IgD-negative memory B cell (primary cell): ENCODE measurements around the gene BRSK1. TPM values are rescaled to one million over a fixed set of nuclear protein-coding genes. Genes with fewer than 3 reads are reported as not detected.

Source experiments
- H3K27ac Mint-ChIP-seq, 3 donors: one replicate each; pipeline ENCODE4 v1.8.0; 2020 to 2022; ENCODE audit warnings: mild to moderate bottlenecking in 3 of 3, mixed read lengths in 3 of 3, moderate library complexity in 1 of 3
- H3K27me3 Mint-ChIP-seq: one replicate; pipeline ENCODE4 v1.8.0; 2021; ENCODE audit warnings: mixed read lengths
- H3K36me3 Mint-ChIP-seq: one replicate; pipeline ENCODE4 v1.8.0; 2020; ENCODE audit warnings: mild to moderate bottlenecking, mixed read lengths
- H3K4me1 Mint-ChIP-seq, 3 donors: one replicate each; pipeline ENCODE4 v1.8.0; 2020 to 2022; ENCODE audit warnings: mixed read lengths in 3 of 3, mild to moderate bottlenecking in 1 of 3
- H3K4me3 Mint-ChIP-seq, 4 donors: one replicate each; pipeline ENCODE4 v1.8.0; 2020 to 2022; ENCODE audit warnings: mild to moderate bottlenecking in 4 of 4, mixed read lengths in 4 of 4, moderate library complexity in 3 of 4
- H3K9me3 Mint-ChIP-seq, 3 donors: one replicate each; pipeline ENCODE4 v1.8.0; 2020 to 2021; ENCODE audit warnings: mixed read lengths in 3 of 3, mild to moderate bottlenecking in 1 of 3
- polyA plus RNA-seq: library from polyadenylated mRNA; unstranded; fragments of 300-500 nt; fragmentation: Illumina TruSeq; gene quantifications from one replicate; pipeline ENCODE4 v1.2.3, GENCODE V29; 2021

Gene BRSK1
- polyA plus RNA-seq, 1 donor from 2014 or later, result 0.34 TPM

- peaks cover 0 to 2% (median 0%) of the 10 kb centered on the region in 3 donors for H3K9me3 Mint-ChIP-seq
- H3K27me3 Mint-ChIP-seq, result peaks cover 3% of the 10 kb centered on the region
- H3K36me3 Mint-ChIP-seq, result no peaks in the 10 kb centered on the region
- H3K4me1 Mint-ChIP-seq, result peaks cover 8 to 13% (median 9%) of the 10 kb centered on the region in 3 donors
- H3K27ac Mint-ChIP-seq, result peak overlapping the region; percentile 29 to 92 (median 85)
- peak overlapping the region; percentile 73 to 90 (median 84) for H3K4me3 Mint-ChIP-seq
Measured at GRCh38 chr19:55301459-55302317, 17.9 kb downstream of the BRSK1 start.

- peaks cover 8 to 13% (median 9%) of the 10 kb centered on the region in 3 donors for H3K4me1 Mint-ChIP-seq
- H3K4me3 Mint-ChIP-seq, result peak overlapping the region; percentile 73 to 90 (median 84)
- H3K27me3 Mint-ChIP-seq, result peaks cover 3% of the 10 kb centered on the region
- peaks cover 0 to 2% (median 0%) of the 10 kb centered on the region in 3 donors for H3K9me3 Mint-ChIP-seq
- H3K36me3 Mint-ChIP-seq, result no peaks in the 10 kb centered on the region
- peak overlapping the region in 2 of 3 donors; percentile 85 to 92 for H3K27ac Mint-ChIP-seq
Measured at GRCh38 chr19:55302318-55302703, 18.5 kb downstream of the BRSK1 start.

GRCh38 chr19:55303477-55303876, 19.7 kb downstream of the BRSK1 start:
- Mint-ChIP-seq H3K36me3 (no peaks in the 10 kb centered on the region), H3K9me3 (peaks cover 0 to 2% (median 0%) of the 10 kb centered on the region in 3 donors), H3K27me3 (peaks cover 3% of the 10 kb centered on the region), H3K27ac (no peak overlapping the region), H3K4me1 (peaks cover 8 to 11% (median 9%) of the 10 kb centered on the region in 3 donors), H3K4me3 (peak overlapping the region in 1 of 4 donors; percentile 38)

DNA sequence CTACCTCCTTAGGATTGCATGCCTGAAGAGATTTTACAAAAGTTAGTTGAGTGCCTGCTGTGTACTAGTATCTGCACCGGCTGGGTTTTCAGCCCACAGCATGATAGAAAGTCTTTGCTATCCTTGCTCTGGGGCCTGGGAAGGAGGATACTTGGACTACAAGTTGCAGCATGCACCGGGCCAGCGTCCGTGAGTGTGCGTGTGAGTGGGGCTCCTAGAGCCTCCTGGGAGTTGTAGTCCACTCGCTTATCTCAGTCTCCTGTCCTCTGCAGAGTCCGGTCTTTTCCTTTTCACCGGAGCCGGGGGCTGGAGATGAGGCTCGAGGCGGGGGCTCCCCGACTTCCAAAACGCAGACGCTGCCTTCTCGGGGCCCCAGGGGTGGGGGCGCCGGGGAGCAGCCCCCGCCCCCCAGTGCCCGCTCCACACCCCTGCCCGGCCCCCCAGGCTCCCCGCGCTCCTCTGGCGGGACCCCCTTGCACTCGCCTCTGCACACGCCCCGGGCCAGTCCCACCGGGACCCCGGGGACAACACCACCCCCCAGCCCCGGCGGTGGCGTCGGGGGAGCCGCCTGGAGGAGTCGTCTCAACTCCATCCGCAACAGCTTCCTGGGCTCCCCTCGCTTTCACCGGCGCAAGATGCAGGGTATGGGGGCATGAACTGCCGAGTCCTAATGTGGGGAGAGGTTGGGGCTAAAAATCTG, 20.6 kb downstream of the BRSK1 start:
- Mint-ChIP-seq H3K27me3 (peaks cover 3% of the 10 kb centered on the region), H3K27ac (no peak overlapping the region), H3K4me3 (no peak overlapping the region), H3K36me3 (no peaks in the 10 kb centered on the region), H3K9me3 (peaks cover 0 to 2% (median 0%) of the 10 kb centered on the region in 3 donors), H3K4me1 (peaks cover 7 to 8% (median 8%) of the 10 kb centered on the region in 3 donors)

GRCh38 chr19:55304980-55305379, 21.2 kb downstream of the BRSK1 start:
- peak overlapping the region in 1 of 4 donors; percentile 46 for H3K4me3 Mint-ChIP-seq
- H3K36me3 Mint-ChIP-seq, result no peaks in the 10 kb centered on the region
- peaks cover 0 to 2% (median 0%) of the 10 kb centered on the region in 3 donors for H3K9me3 Mint-ChIP-seq
- peak overlapping the region in 1 of 3 donors; percentile 66 for H3K27ac Mint-ChIP-seq
- peaks cover 7 to 8% (median 8%) of the 10 kb centered on the region in 3 donors for H3K4me1 Mint-ChIP-seq
- H3K27me3 Mint-ChIP-seq, result peaks cover 3% of the 10 kb centered on the region

DNA sequence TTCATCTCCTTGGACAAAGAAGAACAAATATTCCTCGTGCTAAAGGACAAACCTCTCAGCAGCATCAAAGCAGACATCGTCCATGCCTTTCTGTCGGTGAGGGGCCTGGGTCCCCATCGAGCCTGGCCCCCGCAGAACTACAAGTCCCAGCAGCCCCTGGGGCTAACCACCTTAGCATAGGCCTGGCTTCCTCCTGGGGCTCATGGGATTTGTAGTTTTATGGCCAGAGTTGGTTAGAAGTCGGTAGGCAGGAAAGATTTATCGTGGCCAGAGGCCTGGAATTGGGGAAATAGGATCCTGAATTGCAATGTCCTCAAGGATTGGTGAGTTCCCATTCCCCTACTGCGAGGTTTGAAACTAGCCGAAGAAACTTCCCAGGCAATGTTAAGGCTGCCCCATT, 21.7 kb downstream of the BRSK1 start:
- Mint-ChIP-seq H3K9me3 (peaks cover 0 to 2% (median 0%) of the 10 kb centered on the region in 3 donors), H3K4me3 (peak overlapping the region in 3 of 4 donors; percentile 46 to 68 (median 55)), H3K36me3 (no peaks in the 10 kb centered on the region), H3K27me3 (peaks cover 3% of the 10 kb centered on the region), H3K27ac (peak overlapping the region in 2 of 3 donors; percentile 65 to 66), H3K4me1 (peaks cover 8% of the 10 kb centered on the region in 3 donors)

GRCh38 chr19:55305983-55306562, 22.3 kb downstream of the BRSK1 start:
- H3K36me3 Mint-ChIP-seq, result no peaks in the 10 kb centered on the region
- no peak overlapping the region for H3K4me3 Mint-ChIP-seq
- H3K27ac Mint-ChIP-seq, result peak overlapping the region in 2 of 3 donors; percentile 65 to 66
- H3K27me3 Mint-ChIP-seq, result peaks cover 3% of the 10 kb centered on the region
- peaks cover 0 to 2% (median 0%) of the 10 kb centered on the region in 3 donors for H3K9me3 Mint-ChIP-seq
- peaks cover 8% of the 10 kb centered on the region in 3 donors for H3K4me1 Mint-ChIP-seq

GRCh38 chr19:55306712-55307111, 22.9 kb downstream of the BRSK1 start:
- peaks cover 2% of the 10 kb centered on the region for H3K27me3 Mint-ChIP-seq
- H3K36me3 Mint-ChIP-seq, result no peaks in the 10 kb centered on the region
- H3K4me1 Mint-ChIP-seq, result peaks cover 6 to 8% (median 6%) of the 10 kb centered on the region in 3 donors
- peak overlapping the region in 1 of 4 donors; percentile 34 for H3K4me3 Mint-ChIP-seq
- H3K27ac Mint-ChIP-seq, result no peak overlapping the region
- peaks cover 0 to 2% (median 0%) of the 10 kb centered on the region in 3 donors for H3K9me3 Mint-ChIP-seq

GRCh38 chr19:55308281-55308680, 24.5 kb downstream of the BRSK1 start:
- H3K4me1 Mint-ChIP-seq, result peaks cover 2 to 4% (median 3%) of the 10 kb centered on the region in 3 donors
- no peak overlapping the region for H3K27ac Mint-ChIP-seq
- peaks cover 0 to 2% (median 0%) of the 10 kb centered on the region in 3 donors for H3K9me3 Mint-ChIP-seq
- H3K4me3 Mint-ChIP-seq, result no peak overlapping the region
- H3K27me3 Mint-ChIP-seq, result peaks cover 1% of the 10 kb centered on the region
- no peaks in the 10 kb centered on the region for H3K36me3 Mint-ChIP-seq

DNA sequence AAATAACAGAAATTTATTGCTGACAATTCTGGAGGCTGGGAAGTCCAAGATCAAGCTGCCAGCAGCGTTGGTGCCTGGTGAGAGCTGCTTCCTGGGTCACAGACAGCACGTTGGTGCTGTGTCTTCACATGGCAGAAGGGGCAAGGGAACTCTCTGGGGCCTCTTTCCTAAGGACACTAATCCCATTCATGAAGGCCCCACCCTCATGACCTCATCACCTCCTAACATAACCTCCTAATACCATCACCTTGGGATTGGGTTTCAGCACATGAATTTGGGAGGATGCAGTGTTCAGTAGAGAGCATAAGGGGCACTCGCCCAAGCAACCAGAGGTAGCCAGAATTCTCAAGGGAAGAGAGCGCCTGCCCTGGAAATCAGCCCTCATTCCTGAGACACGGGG, 25.7 kb downstream of the BRSK1 start:
- peaks cover 1% of the 10 kb centered on the region for H3K27me3 Mint-ChIP-seq
- no peak overlapping the region for H3K27ac Mint-ChIP-seq
- no peaks in the 10 kb centered on the region for H3K36me3 Mint-ChIP-seq
- peaks cover 0 to 2% (median 0%) of the 10 kb centered on the region in 3 donors for H3K9me3 Mint-ChIP-seq
- H3K4me3 Mint-ChIP-seq, result no peak overlapping the region
- H3K4me1 Mint-ChIP-seq, result peaks cover 2 to 4% (median 3%) of the 10 kb centered on the region in 3 donors

DNA sequence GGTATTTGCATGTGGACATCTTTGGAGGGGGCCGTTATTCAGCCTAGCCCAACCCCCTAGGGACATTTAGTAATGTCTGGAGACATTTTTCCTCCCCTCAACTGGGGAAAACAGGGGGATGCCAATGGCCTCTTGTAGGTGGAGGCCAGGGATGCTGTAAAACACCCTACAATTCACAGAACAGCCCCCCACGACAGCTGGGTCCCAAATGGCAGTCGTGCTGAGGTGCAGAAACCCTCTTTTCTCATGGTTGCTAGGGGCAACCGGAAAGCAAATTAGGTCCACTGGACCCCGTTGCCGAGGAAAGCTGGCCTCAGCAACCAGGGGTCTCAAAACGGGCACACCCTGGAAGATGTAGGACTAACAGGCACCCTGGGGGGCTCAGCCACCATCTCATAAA, 26.7 kb downstream of the BRSK1 start:
- peaks cover 1% of the 10 kb centered on the region for H3K27me3 Mint-ChIP-seq
- peaks cover 0 to 2% (median under 1%) of the 10 kb centered on the region in 3 donors for H3K4me1 Mint-ChIP-seq
- H3K36me3 Mint-ChIP-seq, result no peaks in the 10 kb centered on the region
- no peaks in the 10 kb centered on the region for H3K9me3 Mint-ChIP-seq
- H3K27ac Mint-ChIP-seq, result peak overlapping the region in 1 of 3 donors; percentile 88
- H3K4me3 Mint-ChIP-seq, result no peak overlapping the region

DNA sequence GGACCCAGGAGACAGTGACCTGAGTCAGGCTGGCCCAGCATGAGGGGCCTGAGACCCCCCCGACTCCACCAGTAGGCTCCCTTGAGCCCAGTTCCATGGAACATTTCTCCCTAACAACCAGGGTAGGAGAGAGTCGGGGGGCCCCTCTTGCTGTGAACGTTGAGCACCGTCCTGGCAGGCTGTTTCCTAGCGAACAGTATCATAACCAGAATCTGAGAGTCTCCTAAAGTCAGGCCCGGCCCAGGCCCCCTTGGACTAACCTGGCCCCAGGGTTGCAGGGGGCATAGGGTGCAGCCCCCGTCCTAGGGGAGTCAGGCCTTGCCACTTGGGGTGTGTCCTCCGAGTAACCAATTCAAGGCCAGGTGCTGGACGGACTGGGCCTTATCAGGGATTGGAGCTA, 27.6 kb downstream of the BRSK1 start:
- no peak overlapping the region for H3K4me3 Mint-ChIP-seq
- no peak overlapping the region for H3K27ac Mint-ChIP-seq
- H3K4me1 Mint-ChIP-seq, result peaks cover 0 to 2% (median 0%) of the 10 kb centered on the region in 3 donors
- H3K36me3 Mint-ChIP-seq, result no peaks in the 10 kb centered on the region
- H3K9me3 Mint-ChIP-seq, result no peaks in the 10 kb centered on the region
- H3K27me3 Mint-ChIP-seq, result peaks cover 1% of the 10 kb centered on the region

DNA sequence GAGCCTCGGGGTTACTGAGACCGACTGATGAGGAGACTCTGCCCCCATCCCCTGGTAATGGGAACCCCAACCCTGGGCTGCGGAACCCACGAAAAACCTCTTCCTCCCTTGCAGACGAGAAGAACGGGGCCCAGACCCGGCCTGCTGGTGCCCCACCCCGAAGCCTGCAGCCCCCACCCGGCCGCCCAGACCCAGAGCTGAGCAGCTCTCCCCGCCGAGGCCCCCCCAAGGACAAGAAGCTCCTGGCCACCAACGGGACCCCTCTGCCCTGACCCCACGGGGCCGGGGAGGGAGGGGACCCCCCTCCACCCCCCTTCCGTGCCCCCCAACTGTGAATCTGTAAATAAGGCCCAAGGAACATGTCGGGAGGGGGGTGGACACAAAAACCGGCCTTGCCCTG, 28.0 kb downstream of the BRSK1 start:
- Mint-ChIP-seq H3K9me3 (no peaks in the 10 kb centered on the region), H3K27ac (no peak overlapping the region), H3K27me3 (peaks cover 1% of the 10 kb centered on the region), H3K36me3 (no peaks in the 10 kb centered on the region), H3K4me1 (peaks cover 0 to 2% (median 0%) of the 10 kb centered on the region in 3 donors), H3K4me3 (no peak overlapping the region)

DNA sequence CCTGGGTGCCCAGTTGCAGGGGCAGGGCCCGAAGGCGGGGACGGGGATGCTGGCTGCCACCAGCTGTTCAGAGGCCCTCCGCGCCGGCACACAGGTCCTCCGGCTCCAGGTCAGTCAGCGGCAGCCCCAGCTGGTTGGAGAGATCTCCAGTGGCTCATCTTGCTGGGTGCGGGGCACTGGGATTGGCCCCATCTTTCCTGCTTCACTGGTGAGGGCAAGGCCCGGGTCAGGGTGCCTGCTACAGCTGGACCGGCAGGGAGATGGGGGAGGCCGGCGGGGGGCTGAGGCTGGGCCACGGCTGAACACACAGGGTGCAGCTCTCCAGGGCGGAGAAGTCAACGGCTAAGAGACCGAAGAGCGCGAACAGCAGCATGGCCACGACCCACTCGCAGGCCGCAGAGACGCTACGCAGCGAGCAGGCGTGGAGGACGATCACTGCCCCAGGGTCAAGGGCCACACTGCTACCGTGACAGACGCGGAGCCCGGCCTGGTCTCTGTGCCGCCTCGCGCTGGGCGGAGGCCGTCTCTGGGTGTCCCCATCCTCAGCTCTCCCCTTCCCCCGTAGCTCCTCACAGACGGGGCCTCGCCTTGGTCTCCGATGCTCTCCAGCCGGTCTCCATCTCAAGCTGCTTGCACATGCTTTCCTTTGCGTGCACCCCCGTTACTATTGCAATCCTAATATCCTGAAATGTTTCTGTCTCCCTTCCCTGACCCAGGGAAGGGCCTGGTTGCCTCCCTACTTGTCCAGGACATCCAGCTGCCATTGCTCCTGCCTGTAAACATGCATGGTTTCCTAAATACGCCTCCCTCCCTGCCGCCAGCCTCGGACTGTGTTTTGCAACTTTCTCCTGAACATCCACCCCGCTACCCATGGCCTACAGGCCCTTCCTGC, 29.1 kb downstream of the BRSK1 start:
- Mint-ChIP-seq H3K36me3 (no peaks in the 10 kb centered on the region), H3K27ac (peak overlapping the region in 1 of 3 donors; percentile 55), H3K4me3 (no peak overlapping the region), H3K4me1 (peaks cover 0 to 2% (median 0%) of the 10 kb centered on the region in 3 donors), H3K9me3 (no peaks in the 10 kb centered on the region), H3K27me3 (peaks cover 1% of the 10 kb centered on the region)
